T-helper 17 cell (primary cell): ENCODE data around the gene CYFIP1. TPM values are rescaled to one million over a fixed set of nuclear protein-coding genes. Genes with fewer than 3 reads are reported as not detected.

Experiments
- ATAC-seq: fragments of 150-1000 bp; cut with Tn5 transposase; 2 replicates; pipeline ENCODE4 v1.10.0; 2021; ENCODE audit warnings: mild to moderate bottlenecking, moderate library complexity
- DNase-seq, 3 donors: peaks; one replicate each; pipeline versions ENCODE4 v3.0.0 to v3.0.0-alpha.2; 2020 to 2021
- H3K9me3 ChIP-seq: one replicate; pipeline ENCODE4 v1.7.0; 2013; ENCODE audit warnings: low read length, mild to moderate bottlenecking; ENCODE audit not compliant: control insufficient read depth, poor library complexity, severe bottlenecking
- H3K27ac Mint-ChIP-seq: one replicate; pipeline ENCODE4 v1.8.0; 2022; ENCODE audit warnings: mild to moderate bottlenecking, moderate library complexity, mixed read lengths
- H3K27me3 Mint-ChIP-seq: one replicate; pipeline ENCODE4 v1.8.0; 2022; ENCODE audit warnings: mixed read lengths
- H3K36me3 Mint-ChIP-seq: one replicate; pipeline ENCODE4 v1.8.0; 2022; ENCODE audit warnings: low read depth, mixed read lengths
- H3K4me1 Mint-ChIP-seq: one replicate; pipeline ENCODE4 v1.8.0; 2022; ENCODE audit warnings: mild to moderate bottlenecking, mixed read lengths
- H3K4me3 Mint-ChIP-seq: one replicate; pipeline ENCODE4 v1.8.0; 2022; ENCODE audit warnings: mild to moderate bottlenecking, moderate library complexity, mixed read lengths
- total RNA-seq, 4 donors: library from RNA in 2 of 4; stranded (reverse) in 2 of 4; gene quantifications; one replicate each; pipeline ENCODE4 v1.2.3 and lab custom pipeline; 2022 to 2026

The CYFIP1 gene
- total RNA-seq, 2 donors from 2014 or later = 14.8 to 17.7 TPM

DNA sequence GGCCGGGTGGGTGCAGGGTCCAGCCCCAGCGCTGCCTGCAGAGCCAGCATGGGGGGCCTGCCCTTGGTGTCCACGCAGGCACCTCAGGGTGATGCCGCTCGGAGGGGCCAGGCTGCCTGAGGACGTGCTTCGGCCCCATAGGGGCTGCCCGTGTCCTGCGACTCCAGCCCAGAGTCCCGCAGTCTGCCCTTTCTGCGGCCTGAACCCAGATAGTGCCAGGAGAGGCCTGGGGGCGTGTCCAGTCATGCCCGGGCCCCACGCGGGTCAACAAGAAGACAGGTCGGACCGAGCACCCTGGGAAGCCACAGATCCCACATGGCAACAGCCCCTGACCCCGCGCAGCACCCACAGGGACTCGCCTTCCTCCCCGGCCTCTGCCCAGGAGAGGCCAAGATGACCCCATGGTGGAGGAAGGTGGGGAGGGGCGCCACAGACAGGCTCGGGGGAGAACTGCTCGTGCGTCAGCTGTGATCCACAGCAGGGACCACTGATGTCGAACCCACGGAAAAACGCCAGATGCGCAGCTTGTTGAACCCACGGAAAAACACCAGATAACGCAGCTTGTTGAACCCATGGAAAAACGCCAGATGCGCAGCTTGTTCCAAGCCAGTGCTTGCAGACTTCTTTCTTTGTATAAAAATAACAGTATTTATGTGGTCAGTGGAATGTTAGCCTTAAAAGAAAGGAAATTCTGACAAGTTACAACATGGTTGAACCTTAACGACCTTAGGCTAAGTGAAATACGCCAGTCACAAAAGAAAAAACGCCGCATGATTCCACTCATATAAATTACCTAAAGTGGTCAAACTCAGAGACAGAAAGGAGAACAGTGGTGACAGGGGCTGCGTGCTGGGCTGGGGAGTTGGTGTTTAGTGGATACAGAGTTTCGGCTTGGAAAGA is 28.5 kb downstream of the CYFIP1 start:
- Mint-ChIP-seq H3K36me3 (no peaks in the 10 kb centered on the region), H3K27ac (no peak overlapping the region), H3K27me3 (no peaks in the 10 kb centered on the region), H3K4me3 (no peak overlapping the region), H3K4me1 (peaks cover 22% of the 10 kb centered on the region)
- no peak for DNase-seq
- ATAC-seq = no peak
- no peaks in the 10 kb centered on the region for H3K9me3 ChIP-seq

DNA sequence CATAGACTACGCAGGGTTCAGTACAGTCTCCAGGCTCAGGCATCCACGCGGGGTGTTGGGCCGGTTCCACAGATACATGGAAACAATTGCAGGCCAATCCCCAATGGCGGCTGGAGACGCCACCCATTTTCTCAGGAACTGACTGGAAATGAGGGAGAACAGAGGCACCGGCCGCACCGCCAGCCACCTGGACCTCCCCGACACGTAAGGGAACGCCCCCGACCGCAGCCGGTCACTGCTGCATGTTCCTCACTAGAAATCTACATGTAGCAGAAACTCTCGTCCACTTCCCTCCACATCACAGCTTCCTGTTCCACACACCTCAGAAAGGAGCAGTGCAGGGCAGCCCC is 29.2 kb downstream of the CYFIP1 start:
- Mint-ChIP-seq H3K4me1 (peaks cover 23% of the 10 kb centered on the region), H3K36me3 (no peaks in the 10 kb centered on the region), H3K27me3 (no peaks in the 10 kb centered on the region), H3K27ac (no peak overlapping the region), H3K4me3 (no peak overlapping the region)
- H3K9me3 ChIP-seq = no peaks in the 10 kb centered on the region
- ATAC-seq (no peak), DNase-seq (no peak)

DNA sequence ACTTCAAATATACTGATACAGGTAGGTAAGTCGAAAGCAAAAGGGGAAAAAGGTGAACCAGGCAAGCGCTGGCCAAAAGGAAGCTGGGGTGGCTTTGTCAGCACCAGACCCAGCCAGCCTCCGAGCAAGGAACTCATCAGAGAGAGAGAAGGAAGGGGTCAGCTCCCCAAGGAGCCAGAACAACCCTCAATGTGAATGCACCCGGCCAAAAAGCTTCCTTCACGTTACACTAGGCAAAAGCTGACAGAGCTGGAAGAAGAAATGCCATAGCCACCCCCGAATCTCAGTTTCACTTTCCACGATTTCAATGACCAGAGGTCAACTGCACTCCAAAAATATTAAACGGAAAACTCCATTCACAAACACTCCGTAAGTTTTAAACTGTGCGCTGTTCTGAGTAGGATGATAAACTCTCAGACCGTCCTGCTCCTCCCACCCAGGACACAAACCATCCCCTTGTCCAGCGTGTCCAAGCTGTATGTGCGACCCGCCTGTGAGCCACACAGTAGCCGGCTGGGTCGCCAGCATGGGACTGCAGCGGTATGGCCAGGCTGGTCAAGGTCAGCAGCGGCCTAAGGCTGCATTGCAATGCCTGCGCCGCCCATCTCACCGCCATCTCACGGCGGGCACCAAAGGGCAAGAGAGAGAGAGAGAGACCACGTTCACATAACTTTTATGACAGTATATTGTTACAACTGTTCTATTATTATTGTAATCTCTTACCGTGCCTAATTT is 29.7 kb downstream of the CYFIP1 start:
- ATAC-seq (no peak), DNase-seq (no peak)
- no peaks in the 10 kb centered on the region for H3K36me3 Mint-ChIP-seq
- H3K27me3 Mint-ChIP-seq = no peaks in the 10 kb centered on the region
- no peaks in the 10 kb centered on the region for H3K9me3 ChIP-seq
- H3K4me3 Mint-ChIP-seq = no peak overlapping the region
- H3K4me1 Mint-ChIP-seq = peaks cover 23% of the 10 kb centered on the region
- no peak overlapping the region for H3K27ac Mint-ChIP-seq

DNA sequence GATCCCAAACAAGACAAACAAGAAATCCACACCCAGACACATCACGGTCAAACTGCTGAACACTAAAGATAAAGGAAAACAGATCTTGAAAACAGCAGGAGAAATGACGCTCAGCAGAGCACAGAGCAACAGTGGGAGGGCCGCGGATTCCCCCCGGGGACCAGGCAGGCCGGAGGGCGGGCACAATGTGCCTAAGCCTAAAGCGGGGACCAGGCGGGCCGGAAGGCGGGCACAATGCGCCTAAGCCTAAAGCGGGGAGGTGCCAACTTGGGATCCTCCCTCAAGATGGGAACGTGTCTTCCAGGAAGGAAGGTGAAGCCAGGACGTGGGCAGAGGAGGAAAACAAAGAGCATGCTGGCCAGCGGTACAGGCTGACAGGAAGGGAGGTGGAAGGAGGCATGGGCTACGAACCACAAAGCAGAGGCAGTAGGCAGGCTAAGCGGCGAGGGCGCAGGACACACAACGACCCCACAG is 31.1 kb downstream of the CYFIP1 start:
- H3K27ac Mint-ChIP-seq = peak overlapping the region; percentile 54
- H3K36me3 Mint-ChIP-seq = no peaks in the 10 kb centered on the region
- no peaks in the 10 kb centered on the region for H3K9me3 ChIP-seq
- ATAC-seq (no peak), DNase-seq (no peak)
- peaks cover 23% of the 10 kb centered on the region for H3K4me1 Mint-ChIP-seq
- H3K4me3 Mint-ChIP-seq = peak overlapping the region; percentile 58
- no peaks in the 10 kb centered on the region for H3K27me3 Mint-ChIP-seq

DNA sequence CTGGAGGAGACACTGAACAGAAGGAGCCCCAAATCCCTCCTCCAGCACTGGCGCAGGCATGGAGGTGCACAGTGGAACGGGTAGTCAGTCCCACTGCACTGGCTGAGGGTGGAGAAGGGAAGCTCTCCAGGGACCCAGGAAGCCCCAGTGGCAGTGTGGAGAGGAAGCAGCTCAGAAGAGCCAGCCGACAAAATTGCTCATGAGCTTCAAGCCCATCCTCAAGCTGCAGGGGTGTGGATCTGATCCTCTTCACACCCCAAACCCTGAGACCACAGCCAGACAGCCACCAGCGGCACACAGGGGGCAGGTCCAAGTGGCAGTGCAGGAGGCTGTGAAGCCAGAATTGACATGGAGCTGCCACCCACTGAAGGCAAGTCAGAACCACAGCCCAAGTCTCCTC is 32.1 kb downstream of the CYFIP1 start:
- H3K27me3 Mint-ChIP-seq = no peaks in the 10 kb centered on the region
- ATAC-seq (no peak), DNase-seq (no peak)
- no peak overlapping the region for H3K4me3 Mint-ChIP-seq
- peaks cover 3% of the 10 kb centered on the region for H3K36me3 Mint-ChIP-seq
- H3K4me1 Mint-ChIP-seq = peaks cover 23% of the 10 kb centered on the region
- peak overlapping the region; percentile 54 for H3K27ac Mint-ChIP-seq
- H3K9me3 ChIP-seq = no peaks in the 10 kb centered on the region

DNA sequence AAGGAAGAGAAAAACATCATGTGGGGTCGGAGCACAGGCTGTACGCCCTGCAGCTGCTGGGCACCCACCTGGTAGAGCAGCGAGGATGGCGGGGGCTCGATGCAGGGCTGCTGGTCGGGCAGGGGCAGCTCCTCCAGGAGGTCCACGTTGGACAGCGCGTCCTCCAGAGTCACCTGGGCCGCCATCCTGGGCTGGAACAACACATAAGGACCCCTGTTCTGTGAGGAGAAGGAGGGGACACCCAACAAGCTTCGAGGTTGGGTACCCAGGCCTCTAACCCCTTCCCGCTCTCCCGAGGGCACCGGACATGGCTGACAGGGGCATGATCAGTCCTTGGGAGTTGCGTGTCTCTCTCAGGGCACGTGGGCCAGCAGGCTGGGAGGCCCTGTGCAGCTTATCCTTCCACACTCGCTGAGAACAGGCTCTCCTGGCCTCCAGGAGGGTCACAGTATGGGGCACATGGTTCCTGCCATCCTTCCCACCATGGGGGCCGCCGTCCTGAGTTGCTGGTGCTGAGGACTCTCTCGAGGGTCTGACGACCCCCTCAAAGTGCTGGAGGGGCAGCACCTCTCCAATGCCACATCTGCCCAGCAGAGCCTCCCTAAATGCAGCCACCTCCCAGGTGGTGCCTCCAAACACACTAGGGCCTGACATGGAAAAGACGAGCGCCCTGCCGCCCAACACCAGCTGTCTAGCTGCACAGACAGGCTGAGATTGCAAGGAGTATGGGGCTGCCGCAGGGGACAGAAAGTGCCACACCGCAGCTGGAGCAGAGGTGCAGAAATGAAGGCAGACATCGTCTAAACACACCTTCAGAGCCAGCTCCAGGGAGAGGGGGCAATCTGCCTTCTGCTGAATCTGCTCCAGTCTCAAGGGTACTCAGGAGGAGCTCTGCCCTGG is 32.8 kb downstream of the CYFIP1 start:
- peak overlapping the region; percentile 3 for H3K27ac Mint-ChIP-seq
- no peak overlapping the region for H3K4me3 Mint-ChIP-seq
- no peaks in the 10 kb centered on the region for H3K27me3 Mint-ChIP-seq
- H3K4me1 Mint-ChIP-seq = peaks cover 21% of the 10 kb centered on the region
- H3K36me3 Mint-ChIP-seq = peaks cover 3% of the 10 kb centered on the region
- H3K9me3 ChIP-seq = no peaks in the 10 kb centered on the region
- DNase-seq = no peak
- ATAC-seq = no peak

DNA sequence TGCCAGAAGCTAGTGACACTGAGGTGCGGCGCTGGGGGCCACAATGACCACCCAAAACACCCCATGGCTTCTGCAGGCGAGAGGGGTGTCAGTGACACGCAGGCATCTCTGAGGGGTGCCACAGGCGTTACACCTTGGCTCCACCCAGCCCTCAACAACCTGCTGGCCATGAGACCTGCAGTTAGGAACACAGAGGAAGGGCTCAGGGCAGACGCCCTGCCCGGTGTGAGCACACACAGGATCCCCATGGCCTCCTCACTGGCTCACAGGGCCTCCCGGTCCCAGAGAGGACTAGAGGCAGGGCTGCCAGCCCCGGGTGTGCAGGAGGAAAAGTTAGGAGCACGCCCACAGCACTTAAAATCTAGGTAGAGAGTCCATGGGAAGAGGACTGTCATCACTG is 35.1 kb downstream of the CYFIP1 start:
- no peaks in the 10 kb centered on the region for H3K27me3 Mint-ChIP-seq
- no peak overlapping the region for H3K4me3 Mint-ChIP-seq
- DNase-seq (no peak), ATAC-seq (no peak)
- no peaks in the 10 kb centered on the region for H3K9me3 ChIP-seq
- H3K4me1 Mint-ChIP-seq = peaks cover 16% of the 10 kb centered on the region
- H3K36me3 Mint-ChIP-seq = peaks cover 3% of the 10 kb centered on the region
- no peak overlapping the region for H3K27ac Mint-ChIP-seq

DNA sequence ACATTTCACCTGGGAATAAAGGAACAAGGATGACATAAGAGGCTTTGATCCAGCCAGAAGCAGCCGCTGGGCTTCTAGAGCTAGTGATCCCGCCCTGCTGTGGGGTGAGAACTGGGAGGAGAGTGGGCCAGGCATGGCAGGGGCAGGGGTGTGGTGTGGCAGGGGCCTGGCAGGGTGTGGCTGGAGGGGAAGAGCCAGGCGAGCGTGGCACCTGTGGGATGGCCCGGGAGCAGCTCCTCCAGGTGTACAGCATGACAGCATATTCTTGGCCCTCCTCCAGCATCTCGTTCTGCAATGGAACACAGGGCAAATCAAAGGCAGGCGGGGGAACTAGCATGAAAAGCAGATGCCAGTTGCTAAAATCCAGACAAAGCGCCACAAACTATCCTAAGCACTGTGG is 35.5 kb downstream of the CYFIP1 start:
- no peak for ATAC-seq

DNA sequence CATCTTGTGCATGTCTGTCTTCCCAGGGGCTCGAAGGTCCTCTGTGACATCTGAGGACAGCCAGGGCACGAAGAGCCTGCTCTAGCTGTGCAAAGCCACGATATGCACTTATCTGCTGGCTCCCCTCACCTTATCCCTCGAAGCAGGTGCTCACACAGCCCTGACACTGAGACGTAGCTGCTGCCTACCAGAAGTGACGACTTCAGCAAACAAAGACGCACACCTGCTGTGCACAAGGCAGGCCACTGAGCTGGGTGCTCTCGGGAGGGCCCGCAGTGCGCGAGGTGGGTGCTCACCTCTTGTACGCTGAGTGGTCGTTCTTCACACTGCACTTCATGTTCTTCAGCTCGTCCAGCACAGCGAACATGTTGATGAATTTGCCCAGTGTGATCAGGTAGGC is 37.3 kb downstream of the CYFIP1 start:
- peaks cover 4% of the 10 kb centered on the region for H3K4me1 Mint-ChIP-seq
- H3K36me3 Mint-ChIP-seq = peaks cover 6% of the 10 kb centered on the region
- H3K27ac Mint-ChIP-seq = no peak overlapping the region
- H3K4me3 Mint-ChIP-seq = no peak overlapping the region
- no peak for DNase-seq
- ATAC-seq = no peak
- H3K9me3 ChIP-seq = no peaks in the 10 kb centered on the region
- H3K27me3 Mint-ChIP-seq = no peaks in the 10 kb centered on the region

More for the DNA sequence above, 35.5 kb downstream of the CYFIP1 start:
- Mint-ChIP-seq H3K36me3 (peaks cover 3% of the 10 kb centered on the region), H3K4me1 (peaks cover 15% of the 10 kb centered on the region), H3K27ac (no peak overlapping the region), H3K27me3 (no peaks in the 10 kb centered on the region), H3K4me3 (no peak overlapping the region)
- no peaks in the 10 kb centered on the region for H3K9me3 ChIP-seq
- DNase-seq = no peak

DNA sequence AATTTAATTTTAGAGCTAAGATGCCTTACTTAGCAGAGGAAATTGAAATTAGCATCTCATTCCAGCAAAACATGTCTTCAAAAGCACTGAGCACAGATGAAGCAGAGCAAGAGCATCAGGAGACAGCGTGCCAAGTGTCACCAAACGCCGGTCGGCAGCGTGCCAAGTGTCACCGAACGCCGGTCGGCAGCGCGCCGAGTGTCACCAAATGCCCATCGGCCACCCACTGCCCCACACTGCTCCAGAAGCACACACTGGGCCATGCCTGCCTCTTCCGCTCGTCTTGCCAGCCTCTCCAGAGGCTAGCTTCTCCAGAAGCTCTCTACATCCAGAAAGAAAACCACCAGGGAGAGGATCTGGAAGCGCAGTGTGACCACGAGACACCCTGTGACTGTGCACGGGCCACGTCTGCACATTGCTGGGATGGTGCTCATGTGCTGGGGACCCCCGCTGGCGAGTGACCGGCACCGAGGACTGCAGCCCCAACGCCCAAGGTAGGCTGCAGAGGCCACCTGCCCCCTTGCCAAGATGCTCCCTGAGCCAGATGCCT is 37.8 kb downstream of the CYFIP1 start:
- H3K27me3 Mint-ChIP-seq = no peaks in the 10 kb centered on the region

DNA sequence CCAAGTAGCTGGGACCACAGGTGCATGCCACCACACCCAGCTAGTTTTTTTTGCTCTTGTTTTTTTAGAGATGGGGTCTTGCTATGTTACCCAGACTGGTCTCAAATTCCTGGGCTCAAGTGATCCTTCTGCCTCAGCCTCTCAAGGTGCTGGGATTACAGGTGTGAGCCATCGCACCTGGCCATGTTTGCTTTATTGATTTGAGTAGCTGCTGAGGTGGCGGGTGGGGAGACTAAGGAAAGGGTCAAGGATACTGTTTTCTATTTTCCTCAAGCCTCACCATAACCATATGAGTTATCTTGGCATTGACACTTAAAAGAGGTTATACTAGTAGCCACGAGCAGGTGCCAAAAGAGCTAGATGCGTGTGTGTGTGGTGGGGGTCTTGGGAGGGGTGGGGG is 39.0 kb downstream of the CYFIP1 start:
- H3K9me3 ChIP-seq = no peaks in the 10 kb centered on the region
- Mint-ChIP-seq H3K27ac (no peak overlapping the region), H3K36me3 (peaks cover 6% of the 10 kb centered on the region), H3K27me3 (no peaks in the 10 kb centered on the region), H3K4me1 (peaks cover 3% of the 10 kb centered on the region), H3K4me3 (no peak overlapping the region)
- ATAC-seq (no peak), DNase-seq (no peak)

More for the DNA sequence above, 37.8 kb downstream of the CYFIP1 start:
- no peak overlapping the region for H3K4me3 Mint-ChIP-seq
- peaks cover 4% of the 10 kb centered on the region for H3K4me1 Mint-ChIP-seq
- H3K36me3 Mint-ChIP-seq = peaks cover 6% of the 10 kb centered on the region
- no peak for DNase-seq
- no peak for ATAC-seq
- no peak overlapping the region for H3K27ac Mint-ChIP-seq
- H3K9me3 ChIP-seq = no peaks in the 10 kb centered on the region

DNA sequence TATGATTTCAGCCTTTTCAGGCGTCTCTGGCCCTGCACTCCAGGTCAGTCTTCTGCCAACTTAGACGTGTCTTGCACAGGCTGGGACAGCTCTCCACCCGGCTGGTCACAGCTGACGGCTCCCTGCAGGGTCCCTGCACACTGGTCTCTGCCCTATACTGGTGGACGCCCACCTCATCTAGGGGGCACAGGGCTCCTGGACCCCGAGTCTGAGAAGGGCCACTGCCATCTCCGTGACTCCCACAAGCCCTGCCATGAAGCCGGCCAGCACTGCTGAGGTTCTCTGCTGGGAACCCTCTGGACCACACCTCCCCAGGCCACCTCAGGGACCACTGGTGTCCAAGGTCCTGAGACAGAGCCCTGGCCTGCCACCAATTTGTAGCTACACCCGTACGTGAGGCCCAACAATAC is 40.5 kb downstream of the CYFIP1 start:
- H3K9me3 ChIP-seq = no peaks in the 10 kb centered on the region
- DNase-seq (no peak), ATAC-seq (no peak)
- Mint-ChIP-seq H3K4me3 (no peak overlapping the region), H3K36me3 (peaks cover 6% of the 10 kb centered on the region), H3K27me3 (no peaks in the 10 kb centered on the region), H3K4me1 (peaks cover 3% of the 10 kb centered on the region), H3K27ac (no peak overlapping the region)
